CD14-positive monocyte (primary cell): ENCODE measurements around the gene DPPA5. TPM values are rescaled to one million over a fixed set of nuclear protein-coding genes. Genes with fewer than 3 reads are reported as not detected.

Experiments used
- DNase-seq, 3 donors: peaks; one replicate each; pipeline ENCODE4 v3.0.0-alpha.2; 2011 to 2022
- H2AFZ ChIP-seq: 2 replicates; pipeline ENCODE4 v1.6.0; 2012; ENCODE audit warnings: mild to moderate bottlenecking, low read depth, low read length, inconsistent platforms; ENCODE audit not compliant: insufficient read depth, poor library complexity, severe bottlenecking
- H3K27ac ChIP-seq, 2 donors: 1 replicate in 1 of 2; 2 replicates in 1 of 2; pipeline ENCODE4 v1.5.1; 2012 to 2013; ENCODE audit warnings: low read length in 2 of 2, control low read depth in 1 of 2, inconsistent platforms in 1 of 2, low read depth in 1 of 2, mild to moderate bottlenecking in 1 of 2
- H3K27me3 ChIP-seq, 2 donors: one replicate each; pipeline versions ENCODE4 v1.6.0 to v1.6.1; 2011 to 2013; ENCODE audit warnings: low read length in 2 of 2; ENCODE audit not compliant: control insufficient read depth in 2 of 2, insufficient read depth in 2 of 2
- H3K36me3 ChIP-seq, 2 donors: replicated peaks in 1 of 2; 1 replicate in 1 of 2; 2 replicates in 1 of 2; pipeline versions ENCODE4 v1.5.1 to v1.6.1; 2012 to 2013; ENCODE audit warnings: low read length in 2 of 2, control low read depth in 1 of 2, inconsistent platforms in 1 of 2, mild to moderate bottlenecking in 1 of 2; ENCODE audit not compliant: insufficient read depth in 2 of 2, control insufficient read depth in 1 of 2
- H3K4me1 ChIP-seq, 2 donors: 1 replicate in 1 of 2; 2 replicates in 1 of 2; pipeline versions ENCODE4 v1.5.1 to v1.6.1; 2012 to 2013; ENCODE audit warnings: low read length in 2 of 2, control low read depth in 1 of 2, inconsistent platforms in 1 of 2, mild to moderate bottlenecking in 1 of 2, moderate library complexity in 1 of 2; ENCODE audit not compliant: insufficient read depth in 2 of 2, control insufficient read depth in 1 of 2
- H3K4me2 ChIP-seq: replicated peaks from 2 replicates; pipeline ENCODE3; 2012; ENCODE audit warnings: low read length, moderate library complexity, mild to moderate bottlenecking; ENCODE audit not compliant: poor library complexity, severe bottlenecking; ENCODE audit errors: extremely low read depth
- H3K4me3 ChIP-seq, 3 experiments: fragments of 200-600 bp in 1 of 3; sonication (generic) in 1 of 3; replicated peaks in 1 of 3; 1 replicate in 2 of 3; 2 replicates in 1 of 3; pipeline ENCODE4 v1.5.1; 2011 to 2013; ENCODE audit warnings: low read length in 3 of 3, mild to moderate bottlenecking in 3 of 3, control low read depth in 2 of 3, low read depth in 2 of 3, inconsistent platforms in 1 of 3, moderate library complexity in 1 of 3
- H3K79me2 ChIP-seq: 2 replicates; pipeline ENCODE4 v1.6.0; 2012; ENCODE audit warnings: mild to moderate bottlenecking, control low read depth, inconsistent platforms, low read length, moderate library complexity; ENCODE audit not compliant: insufficient read depth
- H3K9ac ChIP-seq: 2 replicates; pipeline ENCODE4 v1.6.0; 2017; ENCODE audit warnings: low read length, mild to moderate bottlenecking; ENCODE audit not compliant: insufficient read depth, poor library complexity, severe bottlenecking
- H3K9me3 ChIP-seq, 2 donors: replicated peaks in 1 of 2; 1 replicate in 1 of 2; 2 replicates in 1 of 2; pipeline versions ENCODE4 v1.5.1 to v1.6.1; 2012 to 2013; ENCODE audit warnings: low read length in 2 of 2, control low read depth in 1 of 2; ENCODE audit not compliant: control insufficient read depth in 1 of 2, insufficient read depth in 1 of 2
- H4K20me1 ChIP-seq: 2 replicates; pipeline ENCODE4 v1.6.0; 2012; ENCODE audit warnings: mild to moderate bottlenecking, low read length, control low read depth, moderate library complexity; ENCODE audit not compliant: insufficient read depth
- H3K27ac Mint-ChIP-seq, 7 donors: one replicate each; pipeline ENCODE4 v1.8.0; 2020; ENCODE audit warnings: mild to moderate bottlenecking in 7 of 7, mixed read lengths in 7 of 7, moderate library complexity in 6 of 7, inconsistent platforms in 2 of 7
- H3K27me3 Mint-ChIP-seq, 3 donors: one replicate each; pipeline ENCODE4 v1.8.0; 2021 to 2022; ENCODE audit warnings: low read depth in 3 of 3, mild to moderate bottlenecking in 3 of 3, mixed read lengths in 3 of 3, moderate library complexity in 3 of 3, inconsistent platforms in 1 of 3
- H3K36me3 Mint-ChIP-seq, 2 donors: one replicate each; pipeline ENCODE4 v1.8.0; 2020; ENCODE audit warnings: mixed read lengths in 2 of 2, inconsistent platforms in 1 of 2, mild to moderate bottlenecking in 1 of 2
- H3K4me1 Mint-ChIP-seq: one replicate; pipeline ENCODE4 v1.8.0; 2020; ENCODE audit warnings: mild to moderate bottlenecking, mixed read lengths
- H3K4me3 Mint-ChIP-seq, 2 donors: one replicate each; pipeline ENCODE4 v1.8.0; 2020; ENCODE audit warnings: mild to moderate bottlenecking in 2 of 2, mixed read lengths in 2 of 2, moderate library complexity in 1 of 2
- H3K9me3 Mint-ChIP-seq, 7 donors: one replicate each; pipeline ENCODE4 v1.8.0; 2020 to 2022; ENCODE audit warnings: mixed read lengths in 7 of 7, mild to moderate bottlenecking in 6 of 7, moderate library complexity in 6 of 7, inconsistent platforms in 2 of 7
- WGBS: methylation state at CpG from one replicate; pipeline ENCODE4 v1.1.5; 2013; ENCODE audit warnings: missing lambda C conversion rate; ENCODE audit not compliant: insufficient coverage; 5-methylcytosine and 5-hydroxymethylcytosine counted together
- intact Hi-C, 2 donors: fragments of 100-400 bp; cut with micrococcal nuclease; formaldehyde crosslinking; loops; one replicate each; pipeline versions ENCODE4 v1.15.0 to v1.15.1; 2023
- polyA plus RNA-seq, 3 donors: library from polyadenylated mRNA; depleted of rRNA in 1 of 3; unstranded in 2 of 3; stranded (reverse) in 1 of 3; fragments of 300-500 nt in 2 of 3; fragments of >200 nt in 1 of 3; fragmentation: Illumina TruSeq in 2 of 3; gene quantifications; 1 replicate in 2 of 3; 2 replicates in 1 of 3; pipeline ENCODE4 v1.2.3, GENCODE V29; 2012 to 2021
- TF ChIP-seq, protein P1 (sequence below): fragments of 200-600 bp; IDR thresholded peaks from one replicate; pipeline ENCODE4 v1.8.0; 2022; ENCODE audit warnings: antibody characterized with exemption, mild to moderate bottlenecking

The DPPA5 gene
- polyA plus RNA-seq, 3 donors: not detected

DNA sequence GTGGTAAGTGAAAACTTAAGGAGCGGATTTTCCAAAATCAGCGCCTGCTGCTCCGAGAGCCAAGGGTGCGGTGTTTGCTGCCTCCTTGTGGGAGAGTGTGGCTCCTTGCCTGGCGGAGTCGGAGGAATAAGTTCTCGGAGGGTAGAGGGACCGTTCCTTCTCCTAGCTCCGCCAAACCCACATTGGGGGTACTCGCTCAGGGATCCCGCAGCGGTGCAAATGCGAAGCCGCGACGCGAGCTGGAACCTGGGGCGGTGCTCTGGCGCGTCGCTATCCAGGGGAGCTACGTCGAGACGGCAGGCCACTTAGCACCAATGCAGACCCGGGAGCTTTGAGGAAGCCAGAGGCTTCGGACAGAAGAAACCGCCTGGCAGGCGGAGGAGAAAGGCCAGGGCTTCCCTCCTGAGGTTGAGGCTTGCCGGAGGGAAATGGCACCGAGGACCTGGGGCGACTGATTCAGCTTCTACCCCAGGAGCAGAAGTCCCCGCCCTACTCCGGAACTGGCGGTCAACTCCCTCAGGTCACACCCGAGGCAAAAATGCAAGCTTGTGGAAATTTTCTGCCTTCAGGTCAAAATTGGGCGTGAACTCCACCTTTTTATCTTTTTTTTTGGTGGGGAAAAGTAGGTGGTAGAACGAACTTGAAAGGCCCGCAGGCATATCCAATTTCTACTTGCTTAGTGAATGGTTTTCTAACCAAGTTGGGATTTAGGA, 34.9 kb upstream of the DPPA5 start:
- no peaks in the 10 kb centered on the region for H4K20me1 ChIP-seq
- TF ChIP-seq, protein P1, sequence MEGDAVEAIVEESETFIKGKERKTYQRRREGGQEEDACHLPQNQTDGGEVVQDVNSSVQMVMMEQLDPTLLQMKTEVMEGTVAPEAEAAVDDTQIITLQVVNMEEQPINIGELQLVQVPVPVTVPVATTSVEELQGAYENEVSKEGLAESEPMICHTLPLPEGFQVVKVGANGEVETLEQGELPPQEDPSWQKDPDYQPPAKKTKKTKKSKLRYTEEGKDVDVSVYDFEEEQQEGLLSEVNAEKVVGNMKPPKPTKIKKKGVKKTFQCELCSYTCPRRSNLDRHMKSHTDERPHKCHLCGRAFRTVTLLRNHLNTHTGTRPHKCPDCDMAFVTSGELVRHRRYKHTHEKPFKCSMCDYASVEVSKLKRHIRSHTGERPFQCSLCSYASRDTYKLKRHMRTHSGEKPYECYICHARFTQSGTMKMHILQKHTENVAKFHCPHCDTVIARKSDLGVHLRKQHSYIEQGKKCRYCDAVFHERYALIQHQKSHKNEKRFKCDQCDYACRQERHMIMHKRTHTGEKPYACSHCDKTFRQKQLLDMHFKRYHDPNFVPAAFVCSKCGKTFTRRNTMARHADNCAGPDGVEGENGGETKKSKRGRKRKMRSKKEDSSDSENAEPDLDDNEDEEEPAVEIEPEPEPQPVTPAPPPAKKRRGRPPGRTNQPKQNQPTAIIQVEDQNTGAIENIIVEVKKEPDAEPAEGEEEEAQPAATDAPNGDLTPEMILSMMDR: peak; percentile 53
- peak overlapping the region; percentile 73 for H3K9ac ChIP-seq
- no peaks in the 10 kb centered on the region for H3K27me3 ChIP-seq
- H3K79me2 ChIP-seq: no peaks in the 10 kb centered on the region
- no peaks in the 10 kb centered on the region for H3K9me3 ChIP-seq
- H3K36me3 ChIP-seq: no peaks in the 10 kb centered on the region
- H3K27ac ChIP-seq: peak overlapping the region; percentile 44 to 82
- DNase-seq: peak; percentile 53 to 71 (median 68)
- peak overlapping the region; percentile 82 to 93 for H3K4me3 Mint-ChIP-seq
- 1% methylated on average over 31 of the region's 38 CpGs for WGBS
- peaks cover 0 to 11% (median 0%) of the 10 kb centered on the region in 3 donors for H3K27me3 Mint-ChIP-seq
- intact Hi-C loops: no loop called here
- peak overlapping the region; percentile 48 to 80 (median 50) for H3K4me3 ChIP-seq
- peaks cover 17% of the 10 kb centered on the region for H3K4me1 Mint-ChIP-seq
- H3K9me3 Mint-ChIP-seq: no peaks in the 10 kb centered on the region
- peak overlapping the region; percentile 91 for H3K4me2 ChIP-seq
- no peaks in the 10 kb centered on the region for H3K36me3 Mint-ChIP-seq
- peaks cover 8 to 12% of the 10 kb centered on the region in 2 donors for H3K4me1 ChIP-seq
- peak overlapping the region; percentile 95 for H2AFZ ChIP-seq
- peak overlapping the region; percentile 37 to 84 (median 67) for H3K27ac Mint-ChIP-seq

DNA sequence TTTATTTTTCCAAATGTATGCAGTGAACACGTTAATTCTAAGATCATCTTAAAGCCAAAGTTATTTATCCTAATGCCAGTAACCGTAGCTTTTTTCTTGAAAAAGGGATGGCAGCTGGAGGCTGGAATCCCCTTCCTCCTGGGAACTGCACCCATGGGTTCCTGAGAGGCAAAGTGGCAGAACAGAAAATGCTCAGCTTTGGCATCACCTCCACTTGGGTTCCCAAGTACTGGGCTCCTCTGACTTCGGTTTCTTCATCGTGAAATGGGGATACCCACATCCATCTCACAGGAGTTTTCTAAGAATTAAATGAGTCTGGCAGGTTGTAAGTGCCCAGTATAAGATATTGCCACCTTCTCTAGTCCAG, 34.3 kb upstream of the DPPA5 start:
- TF ChIP-seq, protein P1: no peak
- no peaks in the 10 kb centered on the region for H3K36me3 ChIP-seq
- H3K4me3 ChIP-seq: peak overlapping the region; percentile 48 to 80 (median 50)
- no peaks in the 10 kb centered on the region for H3K9me3 ChIP-seq
- H3K9ac ChIP-seq: peak overlapping the region; percentile 73
- intact Hi-C loops: no loop called here
- H3K4me1 Mint-ChIP-seq: peaks cover 17% of the 10 kb centered on the region
- H3K79me2 ChIP-seq: no peaks in the 10 kb centered on the region
- peak overlapping the region; percentile 91 for H3K4me2 ChIP-seq
- H3K4me3 Mint-ChIP-seq: peak overlapping the region; percentile 82 to 93
- H3K27me3 Mint-ChIP-seq: peaks cover 0 to 11% (median 0%) of the 10 kb centered on the region in 3 donors
- peak overlapping the region; percentile 95 for H2AFZ ChIP-seq
- H3K4me1 ChIP-seq: peaks cover 8 to 12% of the 10 kb centered on the region in 2 donors
- no peaks in the 10 kb centered on the region for H3K36me3 Mint-ChIP-seq
- H3K27me3 ChIP-seq: no peaks in the 10 kb centered on the region
- peak overlapping the region in 4 of 7 donors; percentile 38 to 82 (median 68) for H3K27ac Mint-ChIP-seq
- H4K20me1 ChIP-seq: no peaks in the 10 kb centered on the region
- 86% methylated on average over 2 of the region's 4 CpGs for WGBS
- peak overlapping the region; percentile 44 to 82 for H3K27ac ChIP-seq
- no peak for DNase-seq
- H3K9me3 Mint-ChIP-seq: no peaks in the 10 kb centered on the region
